Measurements from ENCODE around the gene CHCHD3.

Gene CHCHD3

DNA sequence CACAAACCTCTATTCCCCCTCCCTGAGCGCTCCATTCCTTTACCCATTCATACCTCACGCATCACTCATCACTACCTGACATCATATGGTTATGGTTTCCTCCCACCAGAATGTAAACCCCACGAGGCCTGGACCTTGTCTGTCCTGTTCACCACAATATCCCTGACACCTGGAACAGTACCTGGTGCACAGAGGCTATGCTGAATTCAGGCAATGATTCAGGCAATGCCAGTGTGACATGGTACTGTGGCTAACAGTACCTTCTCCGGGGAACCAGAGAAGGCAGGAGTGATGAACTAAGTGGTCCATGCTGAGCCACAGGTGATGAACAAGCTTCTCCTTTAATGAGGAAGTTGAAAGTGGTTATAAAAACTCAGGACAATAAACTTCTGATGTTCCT lies 303.1 kb downstream of the CHCHD3 start:
- no peak overlapping the region for H3K27ac ChIP-seq
- no peak for TF ChIP-seq Cebpa-rat (IDR thresholded peaks at IDR 0.05)

DNA sequence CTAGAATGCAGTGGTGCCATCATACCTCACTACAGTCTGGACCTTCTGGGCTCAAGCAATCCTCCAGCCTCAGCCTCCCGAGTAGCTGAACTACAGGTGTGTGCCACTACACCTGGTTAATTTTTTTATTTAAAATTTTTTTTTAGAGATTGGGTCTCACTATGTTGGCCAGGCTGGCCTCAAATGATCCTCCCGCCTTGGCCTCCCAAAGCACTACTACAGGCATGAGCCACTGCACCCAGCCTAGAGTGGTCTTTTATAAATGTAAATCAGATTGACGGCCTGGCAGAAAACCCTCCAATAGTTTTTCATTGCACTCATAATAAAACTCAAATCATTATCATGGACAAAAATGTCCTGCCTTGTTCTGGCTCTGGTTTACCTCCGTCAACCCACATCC lies 303.9 kb downstream of the CHCHD3 start:
- Histone ChIP-seq H3K36me3 (peaks cover 0 to 14% (median 3%) of the 10 kb centered on the region in 11 experiments; a peak in 13 of 22 replicates), H3K4me3 (no peak overlapping the region), H4K20me1 (no peaks in the 10 kb centered on the region), H3K4me2 (no peak overlapping the region), H3K9ac (no peak overlapping the region), H3K27me3 (no peaks in the 10 kb centered on the region), H3K9me3 (replicated peaks in 1 of 11) (0 out of 22 replicates have a peak, but pooled peaks cover 0 to 4% (median 0%) of the 10 kb centered on the region in 11 experiments), H3K27ac (no peak overlapping the region), H3K4me1 (peaks cover 0 to 20% (median 7%) of the 10 kb centered on the region in 10 experiments; a peak in 9 of 20 replicates)
- no peak for TF ChIP-seq Cebpa-rat (IDR thresholded peaks at IDR 0.05)

More for the DNA sequence above, 303.1 kb downstream of the CHCHD3 start:
- Histone ChIP-seq H4K20me1 (no peaks in the 10 kb centered on the region), H3K36me3 (peaks cover 7 to 22% (median 11%) of the 10 kb centered on the region in 11 experiments), H3K9me3 (replicated peaks in 1 of 11) (0 out of 22 replicates have a peak, but pooled peaks cover 0 to 4% (median 0%) of the 10 kb centered on the region in 11 experiments), H3K9ac (no peak overlapping the region), H3K4me2 (no peak overlapping the region), H3K4me1 (peaks cover 0 to 17% (median under 1%) of the 10 kb centered on the region in 10 experiments; a peak in 8 of 20 replicates), H3K27me3 (no peaks in the 10 kb centered on the region), H3K4me3 (no peak overlapping the region)

DNA sequence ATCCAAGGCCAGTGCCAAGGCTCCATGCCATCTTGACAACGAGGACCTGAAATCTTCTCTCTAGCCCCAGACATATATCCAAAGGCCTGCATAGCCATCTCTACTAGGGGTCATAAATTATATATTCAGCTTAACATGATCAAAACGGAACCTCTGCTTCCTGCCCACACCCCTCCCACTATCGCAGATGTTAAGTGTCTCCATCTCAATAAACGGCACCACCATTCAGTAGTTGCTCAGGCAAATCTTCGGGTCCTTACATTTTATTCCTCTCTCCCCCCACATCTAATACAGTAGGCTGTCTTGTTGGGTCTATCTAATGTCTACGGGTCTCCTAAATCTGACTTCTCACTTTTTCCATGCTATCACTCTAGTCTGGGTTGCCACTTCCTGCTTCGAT lies 304.5 kb downstream of the CHCHD3 start:
- Histone ChIP-seq H3K27ac (no peak overlapping the region), H3K9ac (no peak overlapping the region), H3K4me1 (peaks cover 0 to 18% (median 7%) of the 10 kb centered on the region in 10 experiments; a peak in 9 of 20 replicates), H3K4me2 (no peak overlapping the region), H3K4me3 (no peak overlapping the region), H4K20me1 (no peaks in the 10 kb centered on the region), H3K27me3 (no peaks in the 10 kb centered on the region), H3K9me3 (replicated peaks in 1 of 11) (0 out of 22 replicates have a peak, but pooled peaks cover 0 to 4% (median 0%) of the 10 kb centered on the region in 11 experiments), H3K36me3 (peaks cover 0 to 9% (median 0%) of the 10 kb centered on the region in 11 experiments; a peak in 3 of 22 replicates)
- no peak for TF ChIP-seq Cebpa-rat (IDR thresholded peaks at IDR 0.05)

DNA sequence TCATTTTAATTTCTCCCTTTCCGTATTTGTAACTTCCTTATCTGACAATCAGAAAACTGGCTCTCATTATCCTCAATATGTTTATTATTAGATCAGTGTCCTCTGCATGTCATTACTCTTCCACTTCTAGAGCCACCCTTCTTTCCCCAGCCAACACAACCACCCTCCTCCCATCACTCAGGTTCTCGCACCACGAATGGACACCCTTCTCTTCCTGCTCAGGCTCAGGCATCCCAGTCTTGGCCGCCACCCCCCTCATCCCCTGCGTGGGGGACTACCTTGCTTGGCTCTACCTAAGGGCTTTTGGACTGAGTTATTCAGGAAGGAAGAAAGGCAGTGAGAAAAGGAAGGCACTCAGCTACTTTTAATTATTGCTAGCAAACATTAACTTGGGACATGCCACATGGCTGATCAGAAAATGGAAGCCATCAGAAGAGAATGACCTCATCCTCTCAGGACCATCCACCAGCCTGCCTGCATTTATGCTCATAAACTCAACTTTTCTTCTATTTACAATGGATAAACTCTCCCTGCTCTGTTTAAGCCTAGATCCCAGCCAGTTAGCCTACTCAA lies 305.8 kb downstream of the CHCHD3 start:
- no peak for TF ChIP-seq Cebpa-rat (IDR thresholded peaks at IDR 0.05)
- peaks cover 0 to 4% (median 0%) of the 10 kb centered on the region in 11 experiments; a peak in 1 of 22 replicates for H3K9me3 ChIP-seq (replicated peaks in 1 of 11)

DNA sequence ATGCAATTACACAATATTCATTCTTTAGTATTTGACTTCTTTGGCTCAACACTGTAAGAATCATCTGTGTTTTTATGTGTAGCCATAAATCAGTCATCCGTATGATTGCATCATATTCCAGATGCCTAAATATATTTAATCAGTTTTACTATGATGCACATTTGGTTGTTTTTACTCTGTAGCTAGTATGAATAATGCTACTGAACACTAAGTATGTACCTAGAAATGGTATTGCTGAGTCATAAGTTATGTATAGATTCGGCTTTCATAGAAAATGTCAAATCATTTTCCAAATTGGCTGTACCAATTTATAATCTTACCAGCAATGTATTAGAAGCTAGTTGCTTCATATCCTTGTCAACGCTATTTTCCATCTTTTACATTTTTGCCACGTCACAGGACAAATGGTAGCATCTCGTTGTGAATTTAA lies 308.3 kb downstream of the CHCHD3 start:
- H3K9me3 ChIP-seq (replicated peaks in 1 of 11), result peaks cover 19 to 26% (median 22%) of the 10 kb centered on the region in 11 experiments
- H3K4me2 ChIP-seq, result peak overlapping the region in 2 of 11 experiments; percentile 15 to 26; a peak in 3 of 22 replicates
- peaks cover 11 to 31% (median 19%) of the 10 kb centered on the region in 10 experiments for H3K4me1 ChIP-seq
- no peak overlapping the region for H3K4me3 ChIP-seq
- peak in 1 of 11 experiments; percentile 42; a peak in 1 of 22 replicates for TF ChIP-seq Cebpa-rat (IDR thresholded peaks at IDR 0.05)
- H4K20me1 ChIP-seq, result no peaks in the 10 kb centered on the region
- H3K27ac ChIP-seq, result no peak overlapping the region
- H3K9ac ChIP-seq, result no peak overlapping the region
- H3K36me3 ChIP-seq, result no peaks in the 10 kb centered on the region
- H3K27me3 ChIP-seq, result no peaks in the 10 kb centered on the region

More for the DNA sequence above, 305.8 kb downstream of the CHCHD3 start:
- Histone ChIP-seq H4K20me1 (no peaks in the 10 kb centered on the region), H3K27me3 (no peaks in the 10 kb centered on the region), H3K4me1 (peaks cover 7 to 19% (median 14%) of the 10 kb centered on the region in 10 experiments), H3K4me3 (no peak overlapping the region), H3K36me3 (peaks cover 0 to 3% (median 0%) of the 10 kb centered on the region in 11 experiments; a peak in 1 of 22 replicates), H3K4me2 (no peak overlapping the region), H3K27ac (no peak overlapping the region), H3K9ac (no peak overlapping the region)

DNA sequence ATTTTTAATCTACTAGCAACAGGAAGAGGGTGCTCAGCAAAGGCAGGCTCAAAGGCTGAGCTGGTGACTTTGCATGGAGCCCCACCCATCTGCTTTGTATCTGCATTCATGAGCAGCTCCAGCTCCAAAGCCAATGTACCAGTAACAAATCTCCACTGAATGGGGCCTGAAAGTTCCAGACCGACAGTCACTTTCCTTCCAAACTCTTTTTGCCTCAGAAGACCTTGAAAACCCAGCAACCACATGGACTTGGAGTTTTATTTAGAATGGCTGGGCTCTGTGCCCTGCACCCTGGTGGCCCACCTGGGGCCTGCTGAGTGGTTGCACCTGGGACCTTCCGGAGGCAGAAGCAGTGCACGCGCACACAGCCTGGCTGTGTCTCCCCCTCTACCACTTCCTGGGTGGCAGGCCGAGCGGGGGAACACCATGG lies 310.6 kb downstream of the CHCHD3 start:
- Histone ChIP-seq H3K27ac (peak overlapping the region in 5 of 11 experiments; percentile 7 to 47 (median 21); a peak in 7 of 22 replicates), H3K36me3 (no peaks in the 10 kb centered on the region), H3K4me3 (no peak overlapping the region), H3K9me3 (replicated peaks in 1 of 11) (peaks cover 20 to 32% (median 25%) of the 10 kb centered on the region in 11 experiments), H3K4me1 (peaks cover 11 to 33% (median 19%) of the 10 kb centered on the region in 10 experiments), H3K9ac (no peak overlapping the region; a peak in 1 of 22 replicates), H4K20me1 (no peaks in the 10 kb centered on the region), H3K4me2 (peak overlapping the region; percentile 32 to 82 (median 65)), H3K27me3 (no peaks in the 10 kb centered on the region)
- TF ChIP-seq Cebpa-rat (IDR thresholded peaks at IDR 0.05), result no peak

DNA sequence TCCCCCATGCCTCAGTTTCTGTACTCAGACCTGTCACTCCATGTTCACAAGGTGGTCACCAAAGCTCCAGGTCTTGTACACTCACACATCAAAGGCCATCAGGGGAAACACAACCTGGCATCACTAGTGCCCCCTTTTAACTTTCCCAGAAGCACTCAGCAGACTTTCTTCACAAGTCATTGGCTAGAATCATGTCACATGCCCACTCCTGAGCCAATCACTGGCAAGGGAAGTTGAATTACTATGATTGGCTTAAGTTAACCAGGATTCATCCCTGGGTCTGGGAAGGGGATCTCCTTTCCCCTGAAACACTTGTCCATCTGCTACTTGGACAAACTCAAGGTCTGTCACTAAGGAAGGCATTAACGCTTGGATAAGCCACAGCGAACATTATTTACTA lies 311.8 kb downstream of the CHCHD3 start:
- H3K36me3 ChIP-seq, result no peaks in the 10 kb centered on the region
- H3K27me3 ChIP-seq, result no peaks in the 10 kb centered on the region
- no peak overlapping the region for H3K9ac ChIP-seq
- H3K4me2 ChIP-seq, result no peak overlapping the region
- H4K20me1 ChIP-seq, result no peaks in the 10 kb centered on the region
- peaks cover 20 to 32% (median 25%) of the 10 kb centered on the region in 11 experiments for H3K9me3 ChIP-seq (replicated peaks in 1 of 11)
- TF ChIP-seq Cebpa-rat (IDR thresholded peaks at IDR 0.05), result no peak
- H3K4me1 ChIP-seq, result peaks cover 11 to 33% (median 19%) of the 10 kb centered on the region in 10 experiments
- no peak overlapping the region for H3K27ac ChIP-seq
- H3K4me3 ChIP-seq, result no peak overlapping the region

DNA sequence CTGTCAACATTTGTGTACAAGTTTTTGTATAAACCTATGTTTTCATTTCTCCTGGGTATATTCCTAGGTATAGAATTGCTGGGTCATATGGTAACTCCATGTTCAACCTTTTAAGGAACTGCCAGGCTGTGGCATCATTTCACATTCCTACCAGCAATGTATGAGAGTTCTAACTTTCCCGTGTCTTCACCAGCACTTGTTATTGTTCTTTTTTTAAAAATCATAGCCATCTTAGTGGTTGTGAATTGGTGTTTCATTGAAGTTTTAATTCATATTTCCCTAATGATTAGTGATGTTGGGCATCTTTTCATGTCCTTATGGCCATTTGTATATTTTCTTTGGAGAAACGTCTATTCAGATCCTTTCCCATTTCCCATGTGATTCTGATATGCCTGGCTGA lies 312.6 kb downstream of the CHCHD3 start:
- H3K4me1 ChIP-seq, result peaks cover 11 to 36% (median 19%) of the 10 kb centered on the region in 10 experiments
- H3K4me2 ChIP-seq, result no peak overlapping the region

DNA sequence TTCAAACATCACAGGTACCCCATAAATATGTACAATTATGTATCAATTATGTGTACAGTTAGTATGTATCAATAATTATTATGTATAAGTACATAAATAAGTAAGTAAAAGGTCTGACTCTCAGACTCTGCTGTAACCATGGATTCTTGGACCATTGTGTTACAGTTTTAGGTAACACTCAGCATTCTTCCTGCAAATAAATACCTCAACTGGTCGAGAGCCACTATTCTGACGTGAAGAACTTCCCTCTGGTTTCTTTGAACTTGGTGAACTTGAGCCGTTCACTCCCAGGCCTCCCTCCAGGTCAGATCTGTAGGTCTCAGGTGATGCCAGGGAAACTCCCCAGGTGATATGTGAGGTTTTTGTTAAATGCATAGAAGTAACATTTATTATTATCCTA lies 313.8 kb downstream of the CHCHD3 start:
- Histone ChIP-seq H3K4me1 (peaks cover 11 to 34% (median 15%) of the 10 kb centered on the region in 10 experiments), H3K27ac (no peak overlapping the region), H3K4me3 (no peak overlapping the region), H3K36me3 (no peaks in the 10 kb centered on the region), H3K27me3 (no peaks in the 10 kb centered on the region), H3K4me2 (no peak overlapping the region), H4K20me1 (no peaks in the 10 kb centered on the region), H3K9ac (no peak overlapping the region), H3K9me3 (replicated peaks in 1 of 11) (peaks cover 20 to 32% (median 25%) of the 10 kb centered on the region in 11 experiments)
- no peak for TF ChIP-seq Cebpa-rat (IDR thresholded peaks at IDR 0.05)

More for the DNA sequence above, 312.6 kb downstream of the CHCHD3 start:
- H4K20me1 ChIP-seq, result no peaks in the 10 kb centered on the region
- H3K9ac ChIP-seq, result no peak overlapping the region
- peaks cover 20 to 32% (median 25%) of the 10 kb centered on the region in 11 experiments for H3K9me3 ChIP-seq (replicated peaks in 1 of 11)
- H3K36me3 ChIP-seq, result no peaks in the 10 kb centered on the region
- H3K27me3 ChIP-seq, result no peaks in the 10 kb centered on the region
- H3K27ac ChIP-seq, result no peak overlapping the region
- no peak overlapping the region for H3K4me3 ChIP-seq
- no peak for TF ChIP-seq Cebpa-rat (IDR thresholded peaks at IDR 0.05)
